GM12878 (cell line): ENCODE data around the gene LRRC45. TPM values are rescaled to one million over a fixed set of nuclear protein-coding genes. Genes with fewer than 3 reads are reported as not detected.
A peak's percentile ranks its signal among the peaks of the same experiment; 100 is the strongest.

ENCODE experiments used
- CEBPB ChIP-seq, 2 experiments: fragments of 150-350 bp in 1 of 2; IDR thresholded peaks; 2 replicates each; pipeline ENCODE4 v1.6.1; 2012 to 2014; ENCODE audit warnings: low read depth in 2 of 2, low read length in 2 of 2, borderline replicate concordance in 1 of 2, inconsistent platforms in 1 of 2
- CHD2 ChIP-seq: IDR thresholded peaks from 2 replicates; pipeline ENCODE4 v1.6.1; 2011; ENCODE audit warnings: low read depth, low read length, improper control_type of control experiment, borderline replicate concordance
- E2F8 ChIP-seq: fragments of 450-650 bp; IDR thresholded peaks from 2 replicates; pipeline ENCODE4 v1.6.1; 2018; ENCODE audit warnings: mild to moderate bottlenecking, low read depth, moderate library complexity; ENCODE audit not compliant: partially characterized antibody
- ETV6 ChIP-seq, 2 experiments: fragments of 450-650 bp in 1 of 2; IDR thresholded peaks in 1 of 2; conservative IDR thresholded peaks in 1 of 2; 2 replicates each; pipeline ENCODE4 v1.6.1; 2014; ENCODE audit warnings: antibody characterized with exemption in 1 of 2, borderline replicate concordance in 1 of 2, low read depth in 1 of 2, mild to moderate bottlenecking in 1 of 2, moderate library complexity in 1 of 2
- HDGF ChIP-seq: fragments of 450-650 bp; IDR thresholded peaks from 2 replicates; pipeline ENCODE4 v1.6.1; 2016; ENCODE audit warnings: antibody characterized with exemption
- IKZF1 ChIP-seq: fragments of 450-650 bp; conservative IDR thresholded peaks from 2 replicates; pipeline ENCODE4 v1.6.1; 2017; ENCODE audit warnings: antibody characterized with exemption, mild to moderate bottlenecking
- IRF5 ChIP-seq: fragments of 450-650 bp; IDR thresholded peaks from 2 replicates; pipeline ENCODE4 v1.6.1; 2017; ENCODE audit warnings: borderline replicate concordance
- NR2C1 ChIP-seq: fragments of 450-650 bp; IDR thresholded peaks from 2 replicates; pipeline ENCODE4 v1.6.1; 2017; ENCODE audit warnings: antibody characterized with exemption, mild to moderate bottlenecking, moderate library complexity
- NR2F1 ChIP-seq: fragments of 450-650 bp; conservative IDR thresholded peaks from 2 replicates; pipeline ENCODE4 v1.6.1; 2017; ENCODE audit warnings: mild to moderate bottlenecking
- RAD51 ChIP-seq: fragments of 450-650 bp; IDR thresholded peaks from 2 replicates; pipeline ENCODE4 v1.6.1; 2016; ENCODE audit warnings: moderate library complexity, mild to moderate bottlenecking, inconsistent platforms
- SMC3 ChIP-seq: IDR thresholded peaks from 2 replicates; pipeline ENCODE4 v1.6.1; 2011; ENCODE audit warnings: low read length, improper control_type of control experiment, borderline replicate concordance
- STAT1 ChIP-seq: fragments of 450-650 bp; conservative IDR thresholded peaks from 2 replicates; pipeline ENCODE4 v1.6.1; 2014; ENCODE audit warnings: antibody characterized with exemption, mild to moderate bottlenecking
- polyA plus RNA-seq, 11 experiments: library from polyadenylated mRNA; depleted of rRNA in 4 of 11; unstranded in 6 of 11; stranded (reverse) in 5 of 11; fragments of >200 nt; fragmentation: Nextera tagmentation in 4 of 11; fragmentation: Illumina TruSeq in 1 of 11; extraction: Ambion mirVana in 4 of 11; extraction: Trizol in 1 of 11; gene quantifications; 1 replicate in 1 of 11; 2 replicates in 10 of 11; pipeline versions ENCODE4 v1.2.1 to v1.2.3, GENCODE V29; 2011 to 2016; ENCODE audit warnings: inconsistent platforms in 2 of 11, missing spikeins in 2 of 11, low read depth in 1 of 11
- total RNA-seq, 4 experiments: library from RNA; depleted of rRNA in 3 of 4; stranded (reverse); fragments of >200 nt in 3 of 4; fragmentation: Illumina TruSeq in 1 of 4; extraction: Trizol in 1 of 4; gene quantifications; 2 replicates each; pipeline versions ENCODE4 v1.2.1 to v1.2.3, GENCODE V29; 2013 to 2021
- TF ChIP-seq, protein P1 (sequence below), 3 experiments: IDR thresholded peaks in 2 of 3; conservative IDR thresholded peaks in 1 of 3; 2 replicates each; pipeline ENCODE4 v1.5.1; 2011; ENCODE audit warnings: low read depth in 3 of 3, low read length in 3 of 3, mild to moderate bottlenecking in 3 of 3, control low read depth in 2 of 3, moderate library complexity in 2 of 3, inconsistent platforms in 1 of 3, mixed read lengths in 1 of 3; ENCODE audit not compliant: control insufficient read depth in 2 of 3, insufficient read depth in 1 of 3; ENCODE audit errors: extremely low read depth in 1 of 3
- TF ChIP-seq, protein P2 (sequence below): fragments of 450-650 bp; IDR thresholded peaks from 2 replicates; pipeline ENCODE4 v1.6.1; 2017; ENCODE audit warnings: mild to moderate bottlenecking, moderate library complexity
- TF ChIP-seq, protein P3 (sequence below): IDR thresholded peaks from 2 replicates; pipeline ENCODE4 v1.6.1; 2012; ENCODE audit warnings: low read length, inconsistent platforms

LRRC45 gene
- total and polyA plus RNA-seq, 10 of the 15 experiments (the other 5 are each of a cell fraction or from before 2014, with no cell fraction given), result 0.03 to 27.7 (median 10.4) TPM

DNA sequence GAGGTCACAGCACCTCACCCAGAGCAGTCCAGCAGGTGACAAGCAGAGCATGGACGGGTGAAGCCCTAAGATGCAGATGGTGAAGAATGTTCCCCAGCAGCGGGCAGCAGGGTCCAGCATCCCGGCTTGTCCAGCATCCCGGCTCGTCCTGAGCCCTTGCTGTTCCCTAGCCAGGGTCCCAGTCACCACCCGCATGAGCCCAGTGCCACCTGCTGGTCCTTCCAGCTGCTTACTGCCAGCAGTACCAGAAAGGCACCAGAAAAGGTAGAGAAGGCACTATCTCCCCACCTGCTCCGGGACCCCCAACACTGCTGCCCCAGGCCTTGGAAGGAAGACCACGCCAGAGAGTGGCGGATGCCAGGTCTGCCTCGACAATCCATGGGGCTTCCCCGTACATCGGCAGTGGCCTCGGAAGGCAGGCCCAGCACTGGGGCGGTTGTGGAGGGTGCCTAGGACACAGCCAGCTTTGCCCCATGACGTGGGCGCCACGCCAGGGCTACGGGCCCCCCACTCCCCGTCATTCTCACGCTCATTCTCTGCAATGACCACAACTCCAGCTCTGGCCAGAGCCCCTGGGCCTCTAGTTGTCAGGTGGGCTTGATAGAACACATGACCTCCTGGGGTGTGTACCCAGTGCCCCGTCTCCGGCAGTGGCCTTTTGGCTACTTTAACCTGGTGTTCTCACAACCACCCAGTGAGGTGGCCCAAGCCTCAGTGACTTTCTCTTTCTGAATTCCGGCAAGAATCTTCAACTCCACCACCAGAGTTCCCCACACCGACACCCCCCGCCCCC, 1.8 kb upstream of the LRRC45 start (continued):
- TF ChIP-seq, protein P1, sequence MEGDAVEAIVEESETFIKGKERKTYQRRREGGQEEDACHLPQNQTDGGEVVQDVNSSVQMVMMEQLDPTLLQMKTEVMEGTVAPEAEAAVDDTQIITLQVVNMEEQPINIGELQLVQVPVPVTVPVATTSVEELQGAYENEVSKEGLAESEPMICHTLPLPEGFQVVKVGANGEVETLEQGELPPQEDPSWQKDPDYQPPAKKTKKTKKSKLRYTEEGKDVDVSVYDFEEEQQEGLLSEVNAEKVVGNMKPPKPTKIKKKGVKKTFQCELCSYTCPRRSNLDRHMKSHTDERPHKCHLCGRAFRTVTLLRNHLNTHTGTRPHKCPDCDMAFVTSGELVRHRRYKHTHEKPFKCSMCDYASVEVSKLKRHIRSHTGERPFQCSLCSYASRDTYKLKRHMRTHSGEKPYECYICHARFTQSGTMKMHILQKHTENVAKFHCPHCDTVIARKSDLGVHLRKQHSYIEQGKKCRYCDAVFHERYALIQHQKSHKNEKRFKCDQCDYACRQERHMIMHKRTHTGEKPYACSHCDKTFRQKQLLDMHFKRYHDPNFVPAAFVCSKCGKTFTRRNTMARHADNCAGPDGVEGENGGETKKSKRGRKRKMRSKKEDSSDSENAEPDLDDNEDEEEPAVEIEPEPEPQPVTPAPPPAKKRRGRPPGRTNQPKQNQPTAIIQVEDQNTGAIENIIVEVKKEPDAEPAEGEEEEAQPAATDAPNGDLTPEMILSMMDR (IDR thresholded peaks at IDR 0.05 in 2 of 3, conservative IDR thresholded peaks at IDR 0.05 in 1 of 3; ENCODE audit: control insufficient read depth in 2 of 3, extremely low read depth in 1 of 3, insufficient read depth in 1 of 3, low read depth in 3 of 3, low read length in 3 of 3), result peak; percentile 71 to 87 (median 86)
- TF ChIP-seq CHD2 (no peak), ETV6 (conservative IDR thresholded peaks at IDR 0.05 in 1 of 2, IDR thresholded peaks at IDR 0.05 in 1 of 2; ENCODE audit: borderline replicate concordance in 1 of 2, low read depth in 1 of 2) (no peak), IKZF1 (peak; percentile 53), RAD51 (no peak), STAT1 (no peak), HDGF (no peak), NR2F1 (peak; percentile 34; the same call in 1 of the 2 replicates), CEBPB (IDR thresholded peaks at IDR 0.05; ENCODE audit: borderline replicate concordance in 1 of 2, low read depth in 2 of 2, low read length in 2 of 2) (no peak), SMC3 (peak; percentile 90), NR2C1 (no peak), E2F8 (no peak), IRF5 (no peak)
- TF ChIP-seq, protein P2, sequence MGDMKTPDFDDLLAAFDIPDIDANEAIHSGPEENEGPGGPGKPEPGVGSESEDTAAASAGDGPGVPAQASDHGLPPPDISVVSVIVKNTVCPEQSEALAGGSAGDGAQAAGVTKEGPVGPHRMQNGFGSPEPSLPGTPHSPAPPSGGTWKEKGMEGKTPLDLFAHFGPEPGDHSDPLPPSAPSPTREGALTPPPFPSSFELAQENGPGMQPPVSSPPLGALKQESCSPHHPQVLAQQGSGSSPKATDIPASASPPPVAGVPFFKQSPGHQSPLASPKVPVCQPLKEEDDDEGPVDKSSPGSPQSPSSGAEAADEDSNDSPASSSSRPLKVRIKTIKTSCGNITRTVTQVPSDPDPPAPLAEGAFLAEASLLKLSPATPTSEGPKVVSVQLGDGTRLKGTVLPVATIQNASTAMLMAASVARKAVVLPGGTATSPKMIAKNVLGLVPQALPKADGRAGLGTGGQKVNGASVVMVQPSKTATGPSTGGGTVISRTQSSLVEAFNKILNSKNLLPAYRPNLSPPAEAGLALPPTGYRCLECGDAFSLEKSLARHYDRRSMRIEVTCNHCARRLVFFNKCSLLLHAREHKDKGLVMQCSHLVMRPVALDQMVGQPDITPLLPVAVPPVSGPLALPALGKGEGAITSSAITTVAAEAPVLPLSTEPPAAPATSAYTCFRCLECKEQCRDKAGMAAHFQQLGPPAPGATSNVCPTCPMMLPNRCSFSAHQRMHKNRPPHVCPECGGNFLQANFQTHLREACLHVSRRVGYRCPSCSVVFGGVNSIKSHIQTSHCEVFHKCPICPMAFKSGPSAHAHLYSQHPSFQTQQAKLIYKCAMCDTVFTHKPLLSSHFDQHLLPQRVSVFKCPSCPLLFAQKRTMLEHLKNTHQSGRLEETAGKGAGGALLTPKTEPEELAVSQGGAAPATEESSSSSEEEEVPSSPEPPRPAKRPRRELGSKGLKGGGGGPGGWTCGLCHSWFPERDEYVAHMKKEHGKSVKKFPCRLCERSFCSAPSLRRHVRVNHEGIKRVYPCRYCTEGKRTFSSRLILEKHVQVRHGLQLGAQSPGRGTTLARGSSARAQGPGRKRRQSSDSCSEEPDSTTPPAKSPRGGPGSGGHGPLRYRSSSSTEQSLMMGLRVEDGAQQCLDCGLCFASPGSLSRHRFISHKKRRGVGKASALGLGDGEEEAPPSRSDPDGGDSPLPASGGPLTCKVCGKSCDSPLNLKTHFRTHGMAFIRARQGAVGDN, result no peak
- TF ChIP-seq, protein P3, sequence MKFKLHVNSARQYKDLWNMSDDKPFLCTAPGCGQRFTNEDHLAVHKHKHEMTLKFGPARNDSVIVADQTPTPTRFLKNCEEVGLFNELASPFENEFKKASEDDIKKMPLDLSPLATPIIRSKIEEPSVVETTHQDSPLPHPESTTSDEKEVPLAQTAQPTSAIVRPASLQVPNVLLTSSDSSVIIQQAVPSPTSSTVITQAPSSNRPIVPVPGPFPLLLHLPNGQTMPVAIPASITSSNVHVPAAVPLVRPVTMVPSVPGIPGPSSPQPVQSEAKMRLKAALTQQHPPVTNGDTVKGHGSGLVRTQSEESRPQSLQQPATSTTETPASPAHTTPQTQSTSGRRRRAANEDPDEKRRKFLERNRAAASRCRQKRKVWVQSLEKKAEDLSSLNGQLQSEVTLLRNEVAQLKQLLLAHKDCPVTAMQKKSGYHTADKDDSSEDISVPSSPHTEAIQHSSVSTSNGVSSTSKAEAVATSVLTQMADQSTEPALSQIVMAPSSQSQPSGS, result no peak
